GM12878 (cell line): Measurements from ENCODE around the gene SPC24. TPM values are rescaled to one million over a fixed set of nuclear protein-coding genes. Genes with fewer than 3 reads are reported as not detected.

Source experiments
- ATAC-seq: fragments of 200-7000 bp; cut with Tn5 transposase; 3 replicates; pipeline ENCODE4 v1.9.1; 2020; ENCODE audit warnings: mild to moderate bottlenecking, moderate library complexity
- BruUV-seq: library from RNA; stranded (reverse); fragments of 400-500 nt; replicated peaks from 2 replicates; lab custom pipeline; 2021; lab: Mats Ljungman, UMichigan
- CTCF ChIA-PET: fragments of 300-600 bp; sonication (Branson Sonifier 250); formaldehyde crosslinking; extraction: SDS; loops from one replicate; lab custom pipeline; 2021; ENCODE audit warnings: inconsistent platforms; lab: Yijun Ruan, JAX
- POLR2A ChIA-PET: fragments of 350-600 bp; formaldehyde crosslinking; extraction: SDS; loops from one replicate; lab custom pipeline; 2021; ENCODE audit warnings: inconsistent platforms; lab: Charles Lee
- RAD21 ChIA-PET: fragments of 300-600 bp; sonication (Branson Sonifier 250); formaldehyde crosslinking; loops from one replicate; lab custom pipeline; 2023; ENCODE audit warnings: antibody characterized with exemption; ENCODE audit not compliant: unreplicated experiment; lab: Charles Lee
- SMC1A ChIA-PET: fragments of 300-600 bp; sonication (Branson Sonifier 250); formaldehyde crosslinking; loops from one replicate; lab custom pipeline; 2023; ENCODE audit not compliant: unreplicated experiment, uncharacterized antibody; lab: Charles Lee
- DNase-seq: peaks from one replicate; pipeline ENCODE4 v3.0.0-alpha.2; 2011; ENCODE audit warnings: low read depth, low spot score
- FAIRE-seq: peaks from 3 replicates; lab custom pipeline; 2011; peaks lifted over from hg19 to GRCh38; lab: Jason Lieb, UNC
- H2AFZ ChIP-seq: 2 replicates; pipeline ENCODE4 v1.6.0; 2011; ENCODE audit warnings: low read depth, low read length, control low read depth; ENCODE audit not compliant: control insufficient read depth
- H3K27ac ChIP-seq: 2 replicates; pipeline ENCODE4 v1.5.1; 2011; ENCODE audit warnings: control low read depth; ENCODE audit not compliant: control insufficient read depth, insufficient read depth
- H3K27me3 ChIP-seq, 2 experiments: replicated peaks in 1 of 2; 2 replicates each; pipeline versions ENCODE4 v1.6.0 to v1.6.1; 2011; ENCODE audit warnings: low read length in 1 of 2; ENCODE audit not compliant: control insufficient read depth in 2 of 2, insufficient read depth in 2 of 2
- H3K36me3 ChIP-seq, 2 experiments: 2 replicates each; pipeline ENCODE4 v1.5.1; 2011; ENCODE audit warnings: low read length in 1 of 2; ENCODE audit not compliant: control insufficient read depth in 2 of 2, insufficient read depth in 2 of 2
- H3K4me1 ChIP-seq: 2 replicates; pipeline ENCODE4 v1.6.1; 2011; ENCODE audit warnings: mild to moderate bottlenecking, low read length, moderate library complexity, mixed read lengths; ENCODE audit not compliant: control insufficient read depth, insufficient read depth
- H3K4me2 ChIP-seq: 2 replicates; pipeline ENCODE4 v1.6.0; 2011; ENCODE audit warnings: control low read depth; ENCODE audit not compliant: control insufficient read depth, insufficient read depth
- H3K4me3 ChIP-seq: fragments of 200-600 bp; sonication (generic); 2 replicates; pipeline ENCODE4 v1.5.1; 2016
- H3K79me2 ChIP-seq: 2 replicates; pipeline ENCODE4 v1.6.0; 2011; ENCODE audit warnings: low read length; ENCODE audit not compliant: control insufficient read depth, insufficient read depth
- H3K9ac ChIP-seq: 2 replicates; pipeline ENCODE4 v1.8.0; 2011; ENCODE audit warnings: low read length, control low read depth, mixed read lengths; ENCODE audit not compliant: control insufficient read depth, insufficient read depth
- H3K9me3 ChIP-seq: replicated peaks from 3 replicates; pipeline ENCODE4 v1.5.1; 2011; ENCODE audit warnings: mild to moderate bottlenecking, low read length; ENCODE audit not compliant: control insufficient read depth, insufficient read depth
- H4K20me1 ChIP-seq: 2 replicates; pipeline ENCODE4 v1.6.0; 2011; ENCODE audit not compliant: control insufficient read depth, insufficient read depth
- CBX5 ChIP-seq: sonication (generic); IDR thresholded peaks from 2 replicates; pipeline ENCODE4 v1.6.1; 2016; ENCODE audit warnings: low read depth, moderate library complexity, mild to moderate bottlenecking, inconsistent platforms
- NBN ChIP-seq: fragments of 450-650 bp; IDR thresholded peaks from 2 replicates; pipeline ENCODE4 v1.6.1; 2016
- SMC3 ChIP-seq: IDR thresholded peaks from 2 replicates; pipeline ENCODE4 v1.6.1; 2011; ENCODE audit warnings: low read length, improper control_type of control experiment, borderline replicate concordance
- TCF7 ChIP-seq: IDR thresholded peaks from 2 replicates; pipeline ENCODE4 v1.6.1; 2014; ENCODE audit warnings: antibody characterized with exemption, borderline replicate concordance
- WRNIP1 ChIP-seq: IDR thresholded peaks from 2 replicates; pipeline ENCODE4 v1.6.1; 2011; ENCODE audit warnings: low read depth, low read length, improper control_type of control experiment, borderline replicate concordance
- ZNF274 ChIP-seq: IDR thresholded peaks from one replicate; pipeline ENCODE4 v1.8.0; 2011; ENCODE audit not compliant: insufficient read length, insufficient read depth
- WGBS: methylation state at CpG from one replicate; pipeline ENCODE4 v1.1.6; 2016; ENCODE audit warnings: low lambda C conversion rate; ENCODE audit not compliant: insufficient replicate concordance, insufficient coverage; ENCODE audit errors: missing lambda C conversion rate; 5-methylcytosine and 5-hydroxymethylcytosine counted together
- in situ Hi-C: fragments of 300-500 bp; cut with MboI; formaldehyde crosslinking; loops from 9 replicates; pipeline ENCODE4 v1.14.3; 2018; ENCODE audit warnings: mixed read lengths
- intact Hi-C: fragments of 100-400 bp; cut with micrococcal nuclease; formaldehyde crosslinking; loops from one replicate; pipeline ENCODE4 v1.14.2; 2022; ENCODE audit not compliant: unreplicated experiment
- polyA plus RNA-seq, 11 experiments: library from polyadenylated mRNA; depleted of rRNA in 4 of 11; unstranded in 6 of 11; stranded (reverse) in 5 of 11; fragments of >200 nt; fragmentation: Nextera tagmentation in 4 of 11; fragmentation: Illumina TruSeq in 1 of 11; extraction: Ambion mirVana in 4 of 11; extraction: Trizol in 1 of 11; gene quantifications; 1 replicate in 1 of 11; 2 replicates in 10 of 11; pipeline versions ENCODE4 v1.2.1 to v1.2.3, GENCODE V29; 2011 to 2016; ENCODE audit warnings: inconsistent platforms in 2 of 11, missing spikeins in 2 of 11, low read depth in 1 of 11
- total RNA-seq, 4 experiments: library from RNA; depleted of rRNA in 3 of 4; stranded (reverse); fragments of >200 nt in 3 of 4; fragmentation: Illumina TruSeq in 1 of 4; extraction: Trizol in 1 of 4; gene quantifications; 2 replicates each; pipeline versions ENCODE4 v1.2.1 to v1.2.3, GENCODE V29; 2013 to 2021
- TF ChIP-seq, protein P1 (sequence below): IDR thresholded peaks from 2 replicates; pipeline ENCODE4 v1.6.1; 2012; ENCODE audit warnings: mild to moderate bottlenecking, low read depth, low read length

Gene SPC24
- total and polyA plus RNA-seq, 10 of the 15 experiments (the other 5 are each of a cell fraction or from before 2014, with no cell fraction given), result 9.4 to 72.6 (median 40.7) TPM

DNA sequence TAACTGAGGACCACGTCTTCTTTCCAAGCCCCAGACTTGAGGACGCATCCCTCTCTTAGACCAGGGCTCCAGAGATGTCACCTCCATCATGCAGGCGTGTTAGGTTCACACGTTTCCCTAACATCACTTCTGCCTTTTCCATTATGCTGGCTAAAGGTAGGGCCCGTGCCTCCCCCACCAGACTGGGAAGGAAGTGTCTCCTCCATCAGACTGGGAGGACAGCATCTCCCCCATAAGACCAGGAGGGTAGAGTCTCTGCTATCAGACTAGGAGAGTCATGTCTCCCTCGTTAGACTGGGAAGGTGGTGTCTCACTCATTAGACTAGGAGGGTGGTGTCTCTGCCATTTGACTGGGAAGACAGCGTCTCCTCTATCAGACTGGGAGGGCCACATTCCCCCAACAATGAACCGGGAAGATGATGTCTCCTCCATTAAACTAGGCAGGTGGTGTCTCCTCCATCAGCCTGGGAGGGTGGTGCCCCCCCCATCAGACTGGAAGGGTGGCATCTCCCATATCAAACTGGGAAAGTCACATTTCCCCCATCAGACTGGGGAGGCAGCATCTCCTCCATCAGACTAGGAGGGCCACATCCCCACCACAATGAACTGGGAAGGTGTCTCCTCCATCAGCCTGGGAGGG lies 18.1 kb upstream of the SPC24 start (continued):
- TF ChIP-seq NBN (no peak), ZNF274 (no peak), TCF7 (no peak), CBX5 (no peak), SMC3 (no peak)

DNA sequence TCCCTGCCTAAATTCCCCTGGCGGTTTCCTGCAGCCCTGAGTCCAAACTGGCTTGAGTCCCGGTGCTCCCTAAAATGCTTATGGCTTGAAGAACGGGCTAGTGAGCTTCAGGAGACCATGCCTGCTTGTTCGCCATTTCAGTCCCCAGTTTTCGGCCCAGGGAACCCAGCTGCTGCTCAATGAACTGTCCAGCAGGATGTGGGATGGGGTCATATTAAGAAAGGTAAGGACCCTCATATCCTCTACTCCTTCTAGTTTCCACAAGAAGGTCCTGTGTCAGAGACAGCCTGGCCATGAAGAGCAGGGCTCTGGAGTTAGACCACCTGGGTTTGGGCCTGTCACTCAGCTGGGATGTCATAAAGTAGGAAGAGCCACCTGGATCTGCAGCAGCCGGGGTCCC lies 17.0 kb upstream of the SPC24 start:
- Histone ChIP-seq H3K4me2 (no peak overlapping the region), H3K4me3 (no peak overlapping the region), H3K9ac (no peak overlapping the region), H3K27ac (no peak overlapping the region), H3K79me2 (no peaks in the 10 kb centered on the region), H3K9me3 (no peaks in the 10 kb centered on the region), H4K20me1 (no peaks in the 10 kb centered on the region), H3K36me3 (peaks cover 0 to 4% of the 10 kb centered on the region in 2 experiments; a peak in 2 of 4 replicates), H3K4me1 (no peaks in the 10 kb centered on the region), H2AFZ (no peak overlapping the region), H3K27me3 (no peaks in the 10 kb centered on the region)
- ChIA-PET CTCF (no interaction called here), RAD21 (no interaction called here), POLR2A (interaction anchor here (0.5 kb wide), 1 partner anchor 231 kb away, joined by 4 read pairs; no protein-coding TSS in a partner anchor), SMC1A (no interaction called here)
- FAIRE-seq (no peak), DNase-seq (no peak), ATAC-seq (no peak)
- no peak for TF ChIP-seq WRNIP1
- TF ChIP-seq, protein P1, sequence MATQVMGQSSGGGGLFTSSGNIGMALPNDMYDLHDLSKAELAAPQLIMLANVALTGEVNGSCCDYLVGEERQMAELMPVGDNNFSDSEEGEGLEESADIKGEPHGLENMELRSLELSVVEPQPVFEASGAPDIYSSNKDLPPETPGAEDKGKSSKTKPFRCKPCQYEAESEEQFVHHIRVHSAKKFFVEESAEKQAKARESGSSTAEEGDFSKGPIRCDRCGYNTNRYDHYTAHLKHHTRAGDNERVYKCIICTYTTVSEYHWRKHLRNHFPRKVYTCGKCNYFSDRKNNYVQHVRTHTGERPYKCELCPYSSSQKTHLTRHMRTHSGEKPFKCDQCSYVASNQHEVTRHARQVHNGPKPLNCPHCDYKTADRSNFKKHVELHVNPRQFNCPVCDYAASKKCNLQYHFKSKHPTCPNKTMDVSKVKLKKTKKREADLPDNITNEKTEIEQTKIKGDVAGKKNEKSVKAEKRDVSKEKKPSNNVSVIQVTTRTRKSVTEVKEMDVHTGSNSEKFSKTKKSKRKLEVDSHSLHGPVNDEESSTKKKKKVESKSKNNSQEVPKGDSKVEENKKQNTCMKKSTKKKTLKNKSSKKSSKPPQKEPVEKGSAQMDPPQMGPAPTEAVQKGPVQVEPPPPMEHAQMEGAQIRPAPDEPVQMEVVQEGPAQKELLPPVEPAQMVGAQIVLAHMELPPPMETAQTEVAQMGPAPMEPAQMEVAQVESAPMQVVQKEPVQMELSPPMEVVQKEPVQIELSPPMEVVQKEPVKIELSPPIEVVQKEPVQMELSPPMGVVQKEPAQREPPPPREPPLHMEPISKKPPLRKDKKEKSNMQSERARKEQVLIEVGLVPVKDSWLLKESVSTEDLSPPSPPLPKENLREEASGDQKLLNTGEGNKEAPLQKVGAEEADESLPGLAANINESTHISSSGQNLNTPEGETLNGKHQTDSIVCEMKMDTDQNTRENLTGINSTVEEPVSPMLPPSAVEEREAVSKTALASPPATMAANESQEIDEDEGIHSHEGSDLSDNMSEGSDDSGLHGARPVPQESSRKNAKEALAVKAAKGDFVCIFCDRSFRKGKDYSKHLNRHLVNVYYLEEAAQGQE, result no peak
- intact Hi-C loops (no loop called here), in situ Hi-C loops (no loop called here)
- no TSS peak for BruUV-seq
- 61% methylated on average over 6 of the region's 6 CpGs for WGBS
